PC-9 (cell line): ENCODE measurements around the gene PRDM7.
"Not testable (repeated sequence)": the region's sequence is repeated elsewhere in the genome, so short reads cannot be mapped to it uniquely, and the experiment has no call there.

ENCODE experiments used
- EZH2 ChIP-seq: fragments of 200-600 bp; sonication (generic); IDR thresholded peaks from 2 replicates; pipeline ENCODE4 v1.8.0; 2017; ENCODE audit warnings: antibody characterized with exemption, low read depth
- TF ChIP-seq, protein P1 (sequence below): fragments of 200-600 bp; sonication (generic); conservative IDR thresholded peaks from 2 replicates; pipeline ENCODE4 v1.6.1; 2017; ENCODE audit warnings: mixed run types, antibody characterized with exemption, mild to moderate bottlenecking, moderate library complexity

DNA sequence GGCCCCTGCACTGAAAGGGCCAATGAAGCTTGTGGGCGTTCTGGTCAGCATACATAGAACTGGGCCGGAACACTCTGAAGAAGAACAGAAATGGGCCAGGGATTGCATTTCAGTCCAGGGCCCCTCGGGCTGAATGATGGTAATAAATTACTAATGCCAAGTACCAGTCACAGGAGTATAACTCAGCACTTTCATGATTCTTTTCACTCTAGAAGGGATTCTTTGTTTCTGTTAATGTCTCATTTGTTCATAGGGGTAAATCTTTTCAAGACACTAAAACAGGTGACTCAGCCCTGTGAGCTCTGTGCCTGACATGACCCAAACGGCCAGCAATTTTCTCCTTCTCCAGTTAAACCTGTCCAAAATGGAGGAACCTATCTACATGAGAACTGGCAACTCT, 15.7 kb upstream of the PRDM7 start:
- TF ChIP-seq, protein P1, sequence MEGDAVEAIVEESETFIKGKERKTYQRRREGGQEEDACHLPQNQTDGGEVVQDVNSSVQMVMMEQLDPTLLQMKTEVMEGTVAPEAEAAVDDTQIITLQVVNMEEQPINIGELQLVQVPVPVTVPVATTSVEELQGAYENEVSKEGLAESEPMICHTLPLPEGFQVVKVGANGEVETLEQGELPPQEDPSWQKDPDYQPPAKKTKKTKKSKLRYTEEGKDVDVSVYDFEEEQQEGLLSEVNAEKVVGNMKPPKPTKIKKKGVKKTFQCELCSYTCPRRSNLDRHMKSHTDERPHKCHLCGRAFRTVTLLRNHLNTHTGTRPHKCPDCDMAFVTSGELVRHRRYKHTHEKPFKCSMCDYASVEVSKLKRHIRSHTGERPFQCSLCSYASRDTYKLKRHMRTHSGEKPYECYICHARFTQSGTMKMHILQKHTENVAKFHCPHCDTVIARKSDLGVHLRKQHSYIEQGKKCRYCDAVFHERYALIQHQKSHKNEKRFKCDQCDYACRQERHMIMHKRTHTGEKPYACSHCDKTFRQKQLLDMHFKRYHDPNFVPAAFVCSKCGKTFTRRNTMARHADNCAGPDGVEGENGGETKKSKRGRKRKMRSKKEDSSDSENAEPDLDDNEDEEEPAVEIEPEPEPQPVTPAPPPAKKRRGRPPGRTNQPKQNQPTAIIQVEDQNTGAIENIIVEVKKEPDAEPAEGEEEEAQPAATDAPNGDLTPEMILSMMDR: not testable (repeated sequence)
- TF ChIP-seq EZH2: not testable (repeated sequence)
